Endodermal cell (in vitro differentiated cells): ENCODE data around the gene CASR. TPM values are rescaled to one million over a fixed set of nuclear protein-coding genes. Genes with fewer than 3 reads are reported as not detected.

Experiments
- DNase-seq: peaks from one replicate; pipeline ENCODE4 v3.0.0-alpha.2; 2017
- H3K27ac ChIP-seq: 2 replicates; pipeline ENCODE4 v1.5.1; 2013; ENCODE audit warnings: mild to moderate bottlenecking, low read depth, low read length, moderate library complexity
- H3K27me3 ChIP-seq: 2 replicates; pipeline ENCODE4 v1.6.1; 2013; ENCODE audit warnings: mild to moderate bottlenecking, low read length, moderate library complexity; ENCODE audit not compliant: insufficient read depth, control insufficient read depth, poor library complexity, severe bottlenecking
- H3K36me3 ChIP-seq: 2 replicates; pipeline ENCODE4 v1.7.0; 2013; ENCODE audit warnings: mild to moderate bottlenecking, low read length, moderate library complexity; ENCODE audit not compliant: control insufficient read depth, insufficient read depth
- H3K4me1 ChIP-seq: one replicate; pipeline ENCODE4 v1.7.0; 2013; ENCODE audit warnings: low read length; ENCODE audit not compliant: control insufficient read depth, insufficient read depth
- H3K4me3 ChIP-seq: 2 replicates; pipeline ENCODE4 v1.5.1; 2013; ENCODE audit warnings: mild to moderate bottlenecking, low read length, moderate library complexity
- H3K9ac ChIP-seq: 2 replicates; pipeline ENCODE4 v1.6.1; 2013; ENCODE audit warnings: mild to moderate bottlenecking, low read length, moderate library complexity; ENCODE audit not compliant: poor library complexity, severe bottlenecking; ENCODE audit errors: extremely low read depth
- H3K9me3 ChIP-seq: 2 replicates; pipeline ENCODE4 v1.6.1; 2013; ENCODE audit warnings: mild to moderate bottlenecking, low read length, moderate library complexity; ENCODE audit not compliant: control insufficient read depth
- H3K27ac Mint-ChIP-seq: 2 replicates; pipeline ENCODE4 v1.8.0; 2020; ENCODE audit warnings: mixed read lengths
- H3K27me3 Mint-ChIP-seq: 2 replicates; pipeline ENCODE4 v1.8.0; 2021; ENCODE audit warnings: mild to moderate bottlenecking, mixed read lengths; ENCODE audit not compliant: insufficient read depth
- H3K36me3 Mint-ChIP-seq: 2 replicates; pipeline ENCODE4 v1.8.0; 2020; ENCODE audit warnings: low read depth, mixed read lengths
- H3K4me1 Mint-ChIP-seq: 2 replicates; pipeline ENCODE4 v1.8.0; 2020; ENCODE audit warnings: mixed read lengths
- H3K4me3 Mint-ChIP-seq: 2 replicates; pipeline ENCODE4 v1.8.0; 2020; ENCODE audit warnings: mild to moderate bottlenecking, moderate library complexity, mixed read lengths
- H3K9me3 Mint-ChIP-seq: 2 replicates; pipeline ENCODE4 v1.8.0; 2020; ENCODE audit warnings: mild to moderate bottlenecking, mixed read lengths
- CTCF ChIP-seq: fragments of 200-600 bp; sonication (generic); conservative IDR thresholded peaks from 2 replicates; pipeline ENCODE4 v1.5.0; 2021; ENCODE audit warnings: antibody characterized with exemption, mild to moderate bottlenecking
- WGBS, 2 experiments: methylation state at CpG; one replicate each; pipeline versions ENCODE4 v1.1.5 to v1.1.7; 2013; ENCODE audit warnings: missing lambda C conversion rate in 2 of 2, mixed read lengths in 1 of 2; ENCODE audit not compliant: insufficient coverage in 1 of 2, insufficient read length in 1 of 2; 5-methylcytosine and 5-hydroxymethylcytosine counted together
- total RNA-seq, 2 donors: library from RNA; stranded (reverse); fragmentation: NEBNext Ultra II Directional in 1 of 2; extraction: Animal tissue kit (Norgen Biotek cat#: 25700) in 1 of 2; gene quantifications; 2 replicates in 1 of 2; 3 replicates in 1 of 2; pipeline ENCODE4 v1.2.1, GENCODE V29; 2021

CASR gene
- total RNA-seq, 2 donors from 2014 or later: 0.04 TPM; not detected in 1

DNA sequence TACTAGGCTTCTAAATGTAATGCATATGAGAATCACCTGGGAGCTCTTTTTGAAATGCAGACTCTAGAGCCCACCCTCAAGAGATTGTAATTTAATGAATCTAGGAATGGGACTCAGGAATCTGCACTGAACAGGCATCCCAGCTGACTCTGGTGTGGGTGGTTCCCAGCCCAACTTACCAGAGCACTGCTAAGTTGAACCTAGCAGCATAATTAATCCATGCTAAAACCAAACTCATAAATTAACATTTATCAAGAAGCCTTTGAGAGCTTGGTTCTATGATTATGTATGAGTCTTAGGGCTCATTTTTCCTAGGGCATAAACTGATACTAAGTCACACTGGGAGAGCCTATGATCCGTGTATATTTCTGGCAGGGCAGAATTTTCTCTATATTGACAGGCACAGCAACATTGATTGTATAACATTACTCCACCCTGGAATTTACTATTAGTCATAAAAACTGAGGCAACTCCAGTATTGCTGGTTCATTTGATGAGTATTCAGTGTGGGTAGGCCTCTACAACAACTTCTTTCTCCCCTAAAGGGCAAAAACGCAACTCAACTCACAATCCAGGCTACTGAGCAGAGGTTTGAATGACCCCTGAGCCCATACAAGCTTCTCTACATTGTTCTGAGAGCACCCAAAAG, 130.9 kb downstream of the CASR start:
- no peaks in the 10 kb centered on the region for H3K36me3 Mint-ChIP-seq
- Histone ChIP-seq H3K36me3 (no peaks in the 10 kb centered on the region), H3K9ac (no peak overlapping the region), H3K4me1 (no peaks in the 10 kb centered on the region), H3K4me3 (no peak overlapping the region), H3K27ac (no peak overlapping the region), H3K9me3 (no peaks in the 10 kb centered on the region), H3K27me3 (peaks cover 78% of the 10 kb centered on the region)
- peaks cover under 1% of the 10 kb centered on the region for H3K9me3 Mint-ChIP-seq
- no peak for TF ChIP-seq CTCF
- 82% methylated on average over 2 of the region's 2 CpGs; no CpG with 5 or more reads in 1 of the 2 experiments for WGBS, 2 experiments
- H3K4me1 Mint-ChIP-seq: peaks cover 2% of the 10 kb centered on the region
- H3K4me3 Mint-ChIP-seq: no peak overlapping the region
- no peak for DNase-seq
- H3K27ac Mint-ChIP-seq: no peak overlapping the region
- peaks cover 73% of the 10 kb centered on the region for H3K27me3 Mint-ChIP-seq

DNA sequence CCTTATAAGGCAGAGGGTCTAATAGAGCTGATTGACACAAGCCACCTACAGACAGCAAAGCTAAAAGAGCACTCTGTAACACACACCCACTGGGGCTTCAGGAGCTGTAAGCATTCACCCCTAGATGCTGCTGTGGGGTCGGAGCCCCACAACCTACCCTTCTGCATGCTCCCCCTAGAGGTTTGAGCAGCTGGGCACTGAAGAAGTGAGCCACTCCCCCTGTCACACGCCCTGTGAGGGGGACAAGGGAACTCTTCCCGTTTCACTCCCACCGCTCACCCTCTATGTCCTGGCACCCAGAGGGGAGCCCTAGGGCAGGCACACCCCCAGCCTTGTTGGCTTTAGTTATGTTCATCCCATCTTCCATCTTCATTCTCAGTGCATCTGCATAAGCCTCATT, 132.2 kb downstream of the CASR start:
- no peak overlapping the region for H3K4me3 Mint-ChIP-seq
- H3K27ac Mint-ChIP-seq: no peak overlapping the region
- peak; percentile 62 for TF ChIP-seq CTCF
- WGBS, 2 experiments: 64 to 79% methylated on average over 4 of the region's 4 CpGs
- Histone ChIP-seq H3K27me3 (peaks cover 67% of the 10 kb centered on the region), H3K4me3 (no peak overlapping the region), H3K27ac (no peak overlapping the region), H3K36me3 (no peaks in the 10 kb centered on the region), H3K4me1 (no peaks in the 10 kb centered on the region), H3K9me3 (peaks cover 6% of the 10 kb centered on the region), H3K9ac (no peak overlapping the region)
- H3K36me3 Mint-ChIP-seq: no peaks in the 10 kb centered on the region
- H3K9me3 Mint-ChIP-seq: peaks cover 11% of the 10 kb centered on the region
- peaks cover 2% of the 10 kb centered on the region for H3K4me1 Mint-ChIP-seq
- peak; percentile 78 for DNase-seq
- peaks cover 65% of the 10 kb centered on the region for H3K27me3 Mint-ChIP-seq

- no peak overlapping the region for H3K4me3 ChIP-seq
- H3K9ac ChIP-seq: no peak overlapping the region
- TF ChIP-seq CTCF: no peak
- Mint-ChIP-seq H3K9me3 (peaks cover 18% of the 10 kb centered on the region), H3K4me3 (no peak overlapping the region), H3K36me3 (no peaks in the 10 kb centered on the region), H3K27me3 (peaks cover 62% of the 10 kb centered on the region), H3K27ac (no peak overlapping the region), H3K4me1 (peaks cover 2% of the 10 kb centered on the region)
- 67 to 77% methylated on average over 3 to 5 of the region's 5 CpGs for WGBS, 2 experiments
- no peaks in the 10 kb centered on the region for H3K4me1 ChIP-seq
- peaks cover 59% of the 10 kb centered on the region for H3K27me3 ChIP-seq
- no peaks in the 10 kb centered on the region for H3K36me3 ChIP-seq
- H3K9me3 ChIP-seq: peaks cover 6% of the 10 kb centered on the region
- DNase-seq: no peak
- H3K27ac ChIP-seq: no peak overlapping the region
These were observed 132.9 kb downstream of the CASR start for GRCh38 chr3:122316368-122316767.
